Smooth muscle cell (in vitro differentiated cells): ENCODE data around the gene CASKIN1. TPM values are rescaled to one million over a fixed set of nuclear protein-coding genes. Genes with fewer than 3 reads are reported as not detected.

ENCODE experiments used
- DNase-seq: peaks from one replicate; lab custom pipeline; 2025; ENCODE audit not compliant: unreplicated experiment; lab: John Stamatoyannopoulos, UW
- H2AFZ ChIP-seq: fragments of 200-600 bp; sonication (generic); 2 replicates; pipeline ENCODE4 v1.6.0; 2016; ENCODE audit warnings: antibody characterized with exemption, low read depth, mild to moderate bottlenecking
- H3F3A ChIP-seq: fragments of 200-600 bp; sonication (generic); 2 replicates; pipeline ENCODE4 v1.6.0; 2017; ENCODE audit warnings: antibody characterized with exemption, low read depth
- H3K27ac ChIP-seq: fragments of 200-600 bp; sonication (generic); 2 replicates; pipeline ENCODE4 v1.5.1; 2016; ENCODE audit warnings: low read depth, mild to moderate bottlenecking
- H3K27me3 ChIP-seq: fragments of 200-600 bp; sonication (generic); 2 replicates; pipeline ENCODE4 v1.6.1; 2016; ENCODE audit warnings: low read depth, mild to moderate bottlenecking
- H3K36me3 ChIP-seq: fragments of 200-600 bp; sonication (generic); 2 replicates; pipeline ENCODE4 v1.5.1; 2016; ENCODE audit warnings: low read depth
- H3K4me1 ChIP-seq: fragments of 200-600 bp; sonication (generic); 2 replicates; pipeline ENCODE4 v1.5.1; 2016; ENCODE audit warnings: low read depth
- H3K4me2 ChIP-seq: fragments of 200-600 bp; sonication (generic); 2 replicates; pipeline ENCODE4 v1.6.0; 2016; ENCODE audit warnings: mild to moderate bottlenecking
- H3K4me3 ChIP-seq: fragments of 200-600 bp; sonication (generic); 2 replicates; pipeline ENCODE4 v1.5.1; 2016; ENCODE audit warnings: mild to moderate bottlenecking
- H3K79me2 ChIP-seq: fragments of 200-600 bp; sonication (generic); 2 replicates; pipeline ENCODE4 v1.6.0; 2016; ENCODE audit warnings: low read depth, mild to moderate bottlenecking
- H3K9ac ChIP-seq: fragments of 200-600 bp; sonication (generic); 2 replicates; pipeline ENCODE4 v1.6.0; 2016; ENCODE audit warnings: low read depth
- H3K9me3 ChIP-seq: fragments of 200-600 bp; sonication (generic); replicated peaks from 2 replicates; pipeline ENCODE4 v1.5.1; 2016; ENCODE audit warnings: low read depth
- H4K20me1 ChIP-seq: fragments of 200-600 bp; sonication (generic); 2 replicates; pipeline ENCODE4 v1.6.0; 2016; ENCODE audit warnings: low read depth
- CTCF ChIP-seq: fragments of 200-600 bp; sonication (generic); IDR thresholded peaks from 2 replicates; pipeline ENCODE4 v1.5.1; 2017; ENCODE audit warnings: borderline replicate concordance, mild to moderate bottlenecking, antibody characterized with exemption; ENCODE audit not compliant: insufficient read depth, poor library complexity, severe bottlenecking
- WGBS: methylation state at CpG from one replicate; pipeline ENCODE4 v1.1.7; 2016; ENCODE audit warnings: low lambda C conversion rate; 5-methylcytosine and 5-hydroxymethylcytosine counted together
- polyA plus RNA-seq: library from polyadenylated mRNA; unstranded; fragments of >200 nt; fragmentation: Nextera tagmentation; extraction: Ambion mirVana; gene quantifications from 2 replicates; pipeline ENCODE4 v1.2.1, GENCODE V29; 2016
- total RNA-seq: library from RNA; depleted of rRNA; stranded (reverse); fragments of >200 nt; gene quantifications from 2 replicates; pipeline ENCODE4 v1.2.3, GENCODE V29; 2014

CASKIN1 gene
- total and polyA plus RNA-seq, 2 experiments from 2014 or later = 0.09 to 0.45 TPM

GRCh38 chr16:2230376-2230775 lies 34.0 kb upstream of the CASKIN1 start:
- Histone ChIP-seq H3K4me3 (no peak overlapping the region), H3K27ac (no peak overlapping the region), H3K9ac (no peak overlapping the region), H3K36me3 (no peaks in the 10 kb centered on the region), H3K27me3 (no peaks in the 10 kb centered on the region), H3F3A (no peaks in the 10 kb centered on the region), H2AFZ (no peak overlapping the region), H3K9me3 (no peaks in the 10 kb centered on the region), H4K20me1 (peaks cover 78% of the 10 kb centered on the region), H3K79me2 (peaks cover 33% of the 10 kb centered on the region), H3K4me1 (no peaks in the 10 kb centered on the region), H3K4me2 (no peak overlapping the region)
- TF ChIP-seq CTCF = no peak
- 97% methylated on average over 8 of the region's 13 CpGs for WGBS
- no peak for DNase-seq

- H3K79me2 ChIP-seq = peaks cover 40% of the 10 kb centered on the region
- H3K27ac ChIP-seq = no peak overlapping the region
- H3K4me3 ChIP-seq = no peak overlapping the region
- DNase-seq = no peak
- peaks cover under 1% of the 10 kb centered on the region for H3K4me1 ChIP-seq
- 95% methylated on average over 22 of the region's 23 CpGs for WGBS
- no peak overlapping the region for H3K9ac ChIP-seq
- no peak for TF ChIP-seq CTCF
- no peaks in the 10 kb centered on the region for H3F3A ChIP-seq
- H2AFZ ChIP-seq = no peak overlapping the region
- no peaks in the 10 kb centered on the region for H3K9me3 ChIP-seq
- no peaks in the 10 kb centered on the region for H3K36me3 ChIP-seq
- H3K27me3 ChIP-seq = no peaks in the 10 kb centered on the region
- H4K20me1 ChIP-seq = peaks cover 75% of the 10 kb centered on the region
- H3K4me2 ChIP-seq = no peak overlapping the region
Measured at GRCh38 chr16:2229632-2230250, 33.3 kb upstream of the CASKIN1 start.

GRCh38 chr16:2229091-2229490 lies 32.7 kb upstream of the CASKIN1 start:
- Histone ChIP-seq H2AFZ (no peak overlapping the region), H3K36me3 (no peaks in the 10 kb centered on the region), H3K4me1 (peaks cover 6% of the 10 kb centered on the region), H4K20me1 (peaks cover 77% of the 10 kb centered on the region), H3K27me3 (no peaks in the 10 kb centered on the region), H3K27ac (no peak overlapping the region), H3K9ac (no peak overlapping the region), H3K4me3 (no peak overlapping the region), H3K79me2 (peaks cover 46% of the 10 kb centered on the region), H3K4me2 (no peak overlapping the region), H3F3A (no peaks in the 10 kb centered on the region), H3K9me3 (no peaks in the 10 kb centered on the region)
- 95% methylated on average over 12 of the region's 12 CpGs for WGBS
- no peak for TF ChIP-seq CTCF
- no peak for DNase-seq
